A673 (cell line): ENCODE results near the gene SLAMF8.

Source experiments
- EZH2 ChIP-seq: fragments of 200-600 bp; sonication (generic); IDR thresholded peaks from 2 replicates; pipeline ENCODE4 v1.6.1; 2017; ENCODE audit warnings: borderline replicate concordance, low read depth, mild to moderate bottlenecking, mixed read lengths, antibody characterized with exemption, low read length; ENCODE audit not compliant: poor library complexity, severe bottlenecking
- TF ChIP-seq, protein P1 (sequence below): fragments of 300-800, 200-600 bp; sonication (generic); conservative IDR thresholded peaks from 2 replicates; pipeline ENCODE4 v1.5.1; 2017; ENCODE audit warnings: low read depth, mild to moderate bottlenecking, antibody characterized with exemption, low read length, moderate library complexity, mixed read lengths

DNA sequence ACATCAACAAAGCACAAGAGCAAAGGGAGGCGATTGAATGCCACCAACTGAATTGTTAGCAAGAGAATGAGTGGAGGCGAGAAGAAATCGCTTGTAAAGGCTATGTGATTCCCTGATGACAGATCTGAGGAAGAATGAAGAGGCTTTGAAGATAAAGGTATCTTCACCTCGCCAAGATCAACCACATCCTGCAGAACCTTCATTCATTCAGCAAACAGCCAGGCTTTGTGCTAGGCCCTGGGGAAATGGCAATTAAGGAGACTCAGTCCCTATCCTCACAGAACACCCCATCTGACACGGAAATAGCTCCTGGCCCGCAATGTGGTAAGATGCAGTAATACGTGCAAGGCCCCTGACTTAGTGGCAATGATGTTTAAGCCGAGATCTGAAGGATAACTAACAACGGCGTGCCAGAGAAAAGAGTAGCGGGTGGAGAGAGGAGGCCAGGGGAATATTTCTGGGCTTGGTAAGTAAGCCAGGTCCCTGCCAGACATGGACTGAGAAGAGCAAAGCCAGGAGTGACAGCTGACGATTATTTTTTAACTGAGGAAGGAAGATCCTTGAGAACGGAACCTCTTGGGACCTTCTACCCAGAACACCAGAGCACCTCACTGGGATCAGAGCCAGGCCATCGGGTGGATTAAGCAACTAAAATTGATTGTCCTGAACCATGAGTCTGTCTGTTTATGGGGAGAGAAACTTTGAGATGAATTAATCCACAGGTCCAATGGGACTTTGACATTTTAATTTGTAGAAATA lies 40.4 kb downstream of the SLAMF8 start:
- TF ChIP-seq, protein P1, sequence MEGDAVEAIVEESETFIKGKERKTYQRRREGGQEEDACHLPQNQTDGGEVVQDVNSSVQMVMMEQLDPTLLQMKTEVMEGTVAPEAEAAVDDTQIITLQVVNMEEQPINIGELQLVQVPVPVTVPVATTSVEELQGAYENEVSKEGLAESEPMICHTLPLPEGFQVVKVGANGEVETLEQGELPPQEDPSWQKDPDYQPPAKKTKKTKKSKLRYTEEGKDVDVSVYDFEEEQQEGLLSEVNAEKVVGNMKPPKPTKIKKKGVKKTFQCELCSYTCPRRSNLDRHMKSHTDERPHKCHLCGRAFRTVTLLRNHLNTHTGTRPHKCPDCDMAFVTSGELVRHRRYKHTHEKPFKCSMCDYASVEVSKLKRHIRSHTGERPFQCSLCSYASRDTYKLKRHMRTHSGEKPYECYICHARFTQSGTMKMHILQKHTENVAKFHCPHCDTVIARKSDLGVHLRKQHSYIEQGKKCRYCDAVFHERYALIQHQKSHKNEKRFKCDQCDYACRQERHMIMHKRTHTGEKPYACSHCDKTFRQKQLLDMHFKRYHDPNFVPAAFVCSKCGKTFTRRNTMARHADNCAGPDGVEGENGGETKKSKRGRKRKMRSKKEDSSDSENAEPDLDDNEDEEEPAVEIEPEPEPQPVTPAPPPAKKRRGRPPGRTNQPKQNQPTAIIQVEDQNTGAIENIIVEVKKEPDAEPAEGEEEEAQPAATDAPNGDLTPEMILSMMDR: no peak
- TF ChIP-seq EZH2: no peak
